Ureter (tissue), 1 donor: ENCODE data around the gene GOLGA8A. TPM values are rescaled to one million over a fixed set of nuclear protein-coding genes. Genes with fewer than 3 reads are reported as not detected.
A peak's percentile ranks its signal among the peaks of the same experiment; 100 is the strongest.
"Not testable (repeated sequence)": the region's sequence is repeated elsewhere in the genome, so short reads cannot be mapped to it uniquely, and the experiment has no call there.

Source experiments
- DNase-seq: peaks from one replicate; pipeline ENCODE4 v3.0.0-alpha.2; 2020; ENCODE audit warnings: low spot score
- total RNA-seq: library from RNA; stranded (reverse); gene quantifications from one replicate; pipeline ENCODE4 v1.2.4, GENCODE V29; 2023
- donor health status: DM: yes; HTN: yes; CAD: no.

GOLGA8A gene
- 96.5 TPM for total RNA-seq

GRCh38 chr15:34437687-34438086, at the start of gene GOLGA8A:
Gene GOLGA8A, minus strand, starts transcription at chr15:34437808. Its CDS starts 48,117 bp downstream, at chr15:34389691.
- DNase-seq = peak; percentile 72

- DNase-seq = no peak
These were observed 46.0 kb upstream of the GOLGA8A start for GRCh38 chr15:34483644-34484043.

- DNase-seq = no peak
These were observed 43.8 kb upstream of the GOLGA8A start for GRCh38 chr15:34481370-34481769.

- no peak for DNase-seq
These were observed 36.2 kb upstream of the GOLGA8A start for GRCh38 chr15:34473840-34474239.

- DNase-seq = no peak
These were observed 35.3 kb upstream of the GOLGA8A start for GRCh38 chr15:34472947-34473346.

- DNase-seq = no peak
These were observed 33.3 kb upstream of the GOLGA8A start for GRCh38 chr15:34470892-34471291.

GRCh38 chr15:34470091-34470490, 32.5 kb upstream of the GOLGA8A start:
- DNase-seq = no peak

GRCh38 chr15:34461730-34462129, 24.1 kb upstream of the GOLGA8A start:
- DNase-seq = no peak

GRCh38 chr15:34460451-34460850, 22.8 kb upstream of the GOLGA8A start:
- DNase-seq = no peak

- DNase-seq = no peak
These were observed 19.1 kb upstream of the GOLGA8A start for GRCh38 chr15:34456658-34457057.

- no peak for DNase-seq
These were observed 5.3 kb upstream of the GOLGA8A start for GRCh38 chr15:34442891-34443290.

GRCh38 chr15:34439878-34440277, 2.3 kb upstream of the GOLGA8A start:
- no peak for DNase-seq

- no peak for DNase-seq
These were observed 609 bp downstream of the GOLGA8A start for GRCh38 chr15:34436956-34437442.

- DNase-seq = no peak
These were observed 1.3 kb downstream of the GOLGA8A start for GRCh38 chr15:34436126-34436955.

GRCh38 chr15:34435658-34436057, 1.9 kb downstream of the GOLGA8A start:
- DNase-seq = no peak

- DNase-seq = no peak
These were observed 2.8 kb downstream of the GOLGA8A start for GRCh38 chr15:34434627-34435305.

GRCh38 chr15:34433956-34434626, 3.5 kb downstream of the GOLGA8A start:
- not testable (repeated sequence) for DNase-seq

GRCh38 chr15:34430642-34431041, 7.0 kb downstream of the GOLGA8A start:
- DNase-seq = not testable (repeated sequence)

GRCh38 chr15:34423425-34424090, 14.1 kb downstream of the GOLGA8A start:
- not testable (repeated sequence) for DNase-seq

- DNase-seq = not testable (repeated sequence)
These were observed 16.7 kb downstream of the GOLGA8A start for GRCh38 chr15:34420953-34421352.

- not testable (repeated sequence) for DNase-seq
These were observed 19.2 kb downstream of the GOLGA8A start for GRCh38 chr15:34418435-34418834.

- not testable (repeated sequence) for DNase-seq
These were observed 28.1 kb downstream of the GOLGA8A start for GRCh38 chr15:34409511-34409910.
